ENCODE measurements around the gene TRIM40.

Gene TRIM40

DNA sequence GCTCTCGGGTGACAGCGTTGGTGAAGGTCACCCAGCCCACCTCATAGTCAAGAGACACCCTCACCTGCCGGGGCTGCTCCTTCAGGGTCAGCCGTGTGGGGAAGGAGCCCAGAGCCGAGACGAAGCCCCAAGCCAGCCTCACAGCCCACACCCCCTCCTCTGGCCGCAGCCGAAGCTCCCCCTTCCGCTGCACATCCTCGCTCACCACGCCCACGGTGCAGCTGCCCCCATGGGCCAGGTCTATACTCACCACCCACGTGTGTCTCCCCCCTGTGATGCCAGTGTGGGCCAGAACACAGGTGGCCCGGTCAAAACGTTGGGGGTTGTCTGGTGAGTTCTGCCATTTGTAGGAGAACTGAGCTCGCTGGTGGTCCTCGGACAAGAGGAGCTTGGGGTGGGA, 18.1 kb downstream of the TRIM40 start:
- TF ChIP-seq POLR2AphosphoS5 (IDR thresholded peaks at IDR 0.05; ENCODE audit: low read depth, low read length) = no peak
- no peak for TF ChIP-seq SIN3A (IDR thresholded peaks at IDR 0.05; ENCODE audit: borderline replicate concordance, insufficient read depth, low read length)
- TF ChIP-seq, protein P1, sequence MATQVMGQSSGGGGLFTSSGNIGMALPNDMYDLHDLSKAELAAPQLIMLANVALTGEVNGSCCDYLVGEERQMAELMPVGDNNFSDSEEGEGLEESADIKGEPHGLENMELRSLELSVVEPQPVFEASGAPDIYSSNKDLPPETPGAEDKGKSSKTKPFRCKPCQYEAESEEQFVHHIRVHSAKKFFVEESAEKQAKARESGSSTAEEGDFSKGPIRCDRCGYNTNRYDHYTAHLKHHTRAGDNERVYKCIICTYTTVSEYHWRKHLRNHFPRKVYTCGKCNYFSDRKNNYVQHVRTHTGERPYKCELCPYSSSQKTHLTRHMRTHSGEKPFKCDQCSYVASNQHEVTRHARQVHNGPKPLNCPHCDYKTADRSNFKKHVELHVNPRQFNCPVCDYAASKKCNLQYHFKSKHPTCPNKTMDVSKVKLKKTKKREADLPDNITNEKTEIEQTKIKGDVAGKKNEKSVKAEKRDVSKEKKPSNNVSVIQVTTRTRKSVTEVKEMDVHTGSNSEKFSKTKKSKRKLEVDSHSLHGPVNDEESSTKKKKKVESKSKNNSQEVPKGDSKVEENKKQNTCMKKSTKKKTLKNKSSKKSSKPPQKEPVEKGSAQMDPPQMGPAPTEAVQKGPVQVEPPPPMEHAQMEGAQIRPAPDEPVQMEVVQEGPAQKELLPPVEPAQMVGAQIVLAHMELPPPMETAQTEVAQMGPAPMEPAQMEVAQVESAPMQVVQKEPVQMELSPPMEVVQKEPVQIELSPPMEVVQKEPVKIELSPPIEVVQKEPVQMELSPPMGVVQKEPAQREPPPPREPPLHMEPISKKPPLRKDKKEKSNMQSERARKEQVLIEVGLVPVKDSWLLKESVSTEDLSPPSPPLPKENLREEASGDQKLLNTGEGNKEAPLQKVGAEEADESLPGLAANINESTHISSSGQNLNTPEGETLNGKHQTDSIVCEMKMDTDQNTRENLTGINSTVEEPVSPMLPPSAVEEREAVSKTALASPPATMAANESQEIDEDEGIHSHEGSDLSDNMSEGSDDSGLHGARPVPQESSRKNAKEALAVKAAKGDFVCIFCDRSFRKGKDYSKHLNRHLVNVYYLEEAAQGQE (IDR thresholded peaks at IDR 0.05; ENCODE audit: insufficient read depth in 1 of 2, low read depth in 2 of 2, low read length in 2 of 2) = no peak
- TF ChIP-seq TAF1 (IDR thresholded peaks at IDR 0.05; ENCODE audit: borderline replicate concordance, insufficient read depth, low read length) = no peak
- TF ChIP-seq FOXP2 (optimal IDR thresholded peaks at IDR 0.05; ENCODE audit: borderline replicate concordance, extremely low read depth, extremely low read length, insufficient read depth) = no peak

DNA sequence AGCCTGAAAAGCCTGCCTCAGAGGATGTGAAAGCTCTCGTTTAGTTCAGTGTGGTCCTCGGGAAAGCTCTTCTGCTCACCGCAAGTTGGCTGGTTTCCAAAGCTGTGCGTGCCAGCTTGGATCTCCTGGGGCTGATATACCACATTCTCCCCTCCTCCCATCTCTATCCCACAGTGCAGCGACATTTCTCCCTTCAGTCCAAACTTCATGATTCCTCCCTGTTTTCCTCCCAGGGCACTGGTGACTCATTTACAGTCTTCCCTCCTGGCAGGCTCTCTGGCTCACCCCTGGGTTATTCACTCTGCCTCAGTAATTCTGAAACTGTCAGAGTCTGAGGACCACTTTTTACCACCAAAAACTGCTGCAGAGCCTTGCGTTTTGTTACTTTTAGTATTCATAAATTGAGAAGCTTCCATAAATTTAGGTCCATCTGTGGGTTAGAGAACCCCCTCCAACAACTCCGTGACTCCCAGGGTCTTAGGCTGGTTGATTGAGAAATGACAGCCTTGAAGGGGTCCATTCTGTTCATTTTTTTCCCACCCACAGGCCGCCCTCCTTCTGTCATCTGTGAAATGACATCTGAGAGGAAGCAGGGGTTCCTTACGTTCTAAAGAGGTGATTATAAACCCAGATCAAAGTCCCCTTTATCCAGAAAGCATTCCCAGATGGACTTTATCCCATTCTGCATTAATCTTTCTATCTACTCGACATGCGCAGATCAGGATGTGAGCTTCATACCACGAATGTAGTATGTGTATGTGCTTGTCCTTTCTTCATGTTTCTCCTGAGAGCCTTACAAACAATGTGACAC, 19.0 kb downstream of the TRIM40 start:
- TF ChIP-seq, protein P1 (IDR thresholded peaks at IDR 0.05; ENCODE audit: insufficient read depth in 1 of 2, low read depth in 2 of 2, low read length in 2 of 2) = no peak
- TF ChIP-seq POLR2AphosphoS5 (IDR thresholded peaks at IDR 0.05; ENCODE audit: low read depth, low read length) (no peak), TAF1 (IDR thresholded peaks at IDR 0.05; ENCODE audit: borderline replicate concordance, insufficient read depth, low read length) (no peak), SIN3A (IDR thresholded peaks at IDR 0.05; ENCODE audit: borderline replicate concordance, insufficient read depth, low read length) (no peak), FOXP2 (optimal IDR thresholded peaks at IDR 0.05; ENCODE audit: borderline replicate concordance, extremely low read depth, extremely low read length, insufficient read depth) (no peak)

DNA sequence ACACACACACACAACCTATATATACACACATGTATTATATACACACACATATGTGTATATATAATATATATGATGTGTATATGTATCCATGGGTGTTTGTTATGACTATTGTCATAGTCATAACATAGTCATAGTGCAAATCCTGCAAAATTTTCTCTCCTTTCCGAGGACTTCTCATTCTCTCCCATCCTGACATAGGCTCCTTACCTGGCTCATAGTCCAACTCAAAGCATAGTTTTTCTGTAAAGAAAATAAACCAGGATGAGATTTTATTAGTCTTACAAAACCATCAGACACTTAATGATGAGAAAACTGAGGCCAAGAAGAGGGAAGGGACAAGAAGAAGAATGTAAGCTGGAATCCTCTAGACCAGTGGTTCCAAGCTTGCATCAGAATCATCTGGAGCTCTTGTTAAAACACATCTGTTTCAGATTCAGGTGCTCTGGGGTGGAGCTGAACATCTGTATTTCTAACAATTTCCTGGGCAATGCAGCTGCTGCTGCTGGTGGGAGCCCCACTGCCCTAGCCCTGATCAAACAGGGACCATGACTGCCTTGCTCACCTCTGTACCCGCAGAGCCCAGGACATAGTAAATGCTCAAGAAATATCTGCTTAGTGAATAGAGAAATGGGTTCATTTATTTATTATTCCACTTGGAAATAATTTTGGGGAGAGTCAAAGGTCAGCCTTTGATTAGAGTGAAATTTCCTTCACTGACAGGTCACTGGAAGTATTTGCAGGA, 19.8 kb downstream of the TRIM40 start:
- TF ChIP-seq, protein P1 (IDR thresholded peaks at IDR 0.05; ENCODE audit: insufficient read depth in 1 of 2, low read depth in 2 of 2, low read length in 2 of 2) = no peak
- TF ChIP-seq POLR2AphosphoS5 (IDR thresholded peaks at IDR 0.05; ENCODE audit: low read depth, low read length) (no peak), SIN3A (IDR thresholded peaks at IDR 0.05; ENCODE audit: borderline replicate concordance, insufficient read depth, low read length) (no peak), FOXP2 (optimal IDR thresholded peaks at IDR 0.05; ENCODE audit: borderline replicate concordance, extremely low read depth, extremely low read length, insufficient read depth) (no peak), TAF1 (IDR thresholded peaks at IDR 0.05; ENCODE audit: borderline replicate concordance, insufficient read depth, low read length) (no peak)

DNA sequence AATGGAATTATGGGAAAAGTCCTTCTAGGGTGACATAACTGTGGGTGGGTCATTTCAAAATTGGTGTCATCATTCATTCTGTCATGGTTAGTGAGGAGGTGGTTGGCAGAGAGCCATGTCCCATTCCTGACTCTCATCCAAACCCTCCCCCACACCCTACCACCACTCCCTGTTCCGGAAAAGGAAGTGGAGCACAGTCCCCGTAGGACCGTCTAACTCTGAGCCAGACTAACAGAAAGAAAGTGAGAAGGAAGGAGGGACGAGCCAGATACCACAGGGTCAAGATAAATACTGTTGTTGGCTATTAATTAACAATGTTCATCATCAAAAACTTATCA, 20.3 kb downstream of the TRIM40 start:
- TF ChIP-seq FOXP2 (optimal IDR thresholded peaks at IDR 0.05; ENCODE audit: borderline replicate concordance, extremely low read depth, extremely low read length, insufficient read depth) = peak; percentile 82
- TF ChIP-seq SIN3A (IDR thresholded peaks at IDR 0.05; ENCODE audit: borderline replicate concordance, insufficient read depth, low read length) = no peak
- TF ChIP-seq, protein P1 (IDR thresholded peaks at IDR 0.05; ENCODE audit: insufficient read depth in 1 of 2, low read depth in 2 of 2, low read length in 2 of 2) = peak in 1 of 2 experiments; percentile 52; a peak in 1 of 4 replicates
- TF ChIP-seq POLR2AphosphoS5 (IDR thresholded peaks at IDR 0.05; ENCODE audit: low read depth, low read length) = no peak; the same call in 1 of the 2 replicates
- 0 out of 2 replicates have a peak, but pooled peaks have one; percentile 33 for TF ChIP-seq TAF1 (IDR thresholded peaks at IDR 0.05; ENCODE audit: borderline replicate concordance, insufficient read depth, low read length)

Data from PFSK-1 (cell line).